Epithelial cell of esophagus (primary cell): Measurements from ENCODE around the gene RSF1.

Experiments
- DNase-seq: peaks from one replicate; pipeline ENCODE4 v3.0.0; 2010; ENCODE audit warnings: low read depth
- H3K4me3 ChIP-seq: 2 replicates; pipeline ENCODE4 v1.5.1; 2011; ENCODE audit warnings: mild to moderate bottlenecking, low read length, control low read depth
- TF ChIP-seq, protein P1 (sequence below): IDR thresholded peaks from 2 replicates; pipeline ENCODE4 v1.5.1; 2011; ENCODE audit warnings: low read depth, mild to moderate bottlenecking, low read length, control low read depth, inconsistent platforms; ENCODE audit not compliant: insufficient read depth; ENCODE audit errors: missing control alignments

RSF1 gene

DNA sequence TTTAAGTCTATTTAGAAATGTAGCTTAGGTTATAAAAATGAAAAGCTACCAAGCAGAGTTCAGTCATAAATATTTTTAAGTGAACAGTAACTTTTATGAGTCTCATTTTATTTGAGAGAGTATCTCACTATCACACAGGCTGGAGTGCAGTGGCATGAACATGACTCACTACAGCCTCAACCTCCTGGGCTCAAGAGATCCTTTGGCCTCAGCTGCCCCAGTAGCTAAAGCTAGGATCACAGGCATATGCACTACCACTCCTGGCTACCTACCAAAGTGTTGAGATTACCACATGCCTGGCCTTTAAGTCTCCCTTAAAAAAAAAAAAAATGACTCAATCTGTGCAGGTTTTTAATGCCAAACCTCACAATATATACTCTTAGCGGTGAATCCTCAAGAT is 148.3 kb downstream of the RSF1 start:
- no peak overlapping the region for H3K4me3 ChIP-seq
- TF ChIP-seq, protein P1, sequence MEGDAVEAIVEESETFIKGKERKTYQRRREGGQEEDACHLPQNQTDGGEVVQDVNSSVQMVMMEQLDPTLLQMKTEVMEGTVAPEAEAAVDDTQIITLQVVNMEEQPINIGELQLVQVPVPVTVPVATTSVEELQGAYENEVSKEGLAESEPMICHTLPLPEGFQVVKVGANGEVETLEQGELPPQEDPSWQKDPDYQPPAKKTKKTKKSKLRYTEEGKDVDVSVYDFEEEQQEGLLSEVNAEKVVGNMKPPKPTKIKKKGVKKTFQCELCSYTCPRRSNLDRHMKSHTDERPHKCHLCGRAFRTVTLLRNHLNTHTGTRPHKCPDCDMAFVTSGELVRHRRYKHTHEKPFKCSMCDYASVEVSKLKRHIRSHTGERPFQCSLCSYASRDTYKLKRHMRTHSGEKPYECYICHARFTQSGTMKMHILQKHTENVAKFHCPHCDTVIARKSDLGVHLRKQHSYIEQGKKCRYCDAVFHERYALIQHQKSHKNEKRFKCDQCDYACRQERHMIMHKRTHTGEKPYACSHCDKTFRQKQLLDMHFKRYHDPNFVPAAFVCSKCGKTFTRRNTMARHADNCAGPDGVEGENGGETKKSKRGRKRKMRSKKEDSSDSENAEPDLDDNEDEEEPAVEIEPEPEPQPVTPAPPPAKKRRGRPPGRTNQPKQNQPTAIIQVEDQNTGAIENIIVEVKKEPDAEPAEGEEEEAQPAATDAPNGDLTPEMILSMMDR: no peak
- no peak for DNase-seq

DNA sequence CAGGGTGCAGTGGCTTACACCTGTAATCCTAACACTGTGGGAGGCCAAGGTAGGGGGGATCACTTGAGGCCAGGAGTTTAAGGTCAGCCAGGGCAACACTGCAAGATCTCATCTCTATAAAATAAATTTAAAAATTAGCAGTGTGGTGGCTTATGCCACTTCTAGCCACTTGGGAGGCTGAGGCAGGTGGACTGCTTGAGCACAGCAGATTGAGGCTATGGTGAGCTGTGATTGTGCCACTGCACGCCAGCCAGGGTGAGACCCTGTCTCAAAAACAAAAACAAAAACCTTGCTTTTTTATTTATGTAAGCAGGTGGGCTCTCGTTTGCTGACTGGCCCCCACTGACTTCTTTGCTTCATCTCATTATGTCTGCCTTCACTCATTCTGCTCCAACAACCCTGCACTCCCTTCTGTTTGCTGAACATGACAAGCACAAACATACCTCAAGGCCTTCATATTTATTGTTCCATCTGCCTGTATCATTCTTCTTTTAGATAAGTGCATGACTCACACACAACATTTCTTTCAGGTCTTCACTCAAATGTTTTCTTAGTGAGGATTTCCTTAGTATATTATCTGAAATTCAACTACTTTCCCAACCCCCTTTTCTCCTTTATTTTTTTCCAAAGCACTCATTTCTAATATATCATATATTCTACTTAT is 150.5 kb downstream of the RSF1 start:
- DNase-seq: peak; percentile 14

DNA sequence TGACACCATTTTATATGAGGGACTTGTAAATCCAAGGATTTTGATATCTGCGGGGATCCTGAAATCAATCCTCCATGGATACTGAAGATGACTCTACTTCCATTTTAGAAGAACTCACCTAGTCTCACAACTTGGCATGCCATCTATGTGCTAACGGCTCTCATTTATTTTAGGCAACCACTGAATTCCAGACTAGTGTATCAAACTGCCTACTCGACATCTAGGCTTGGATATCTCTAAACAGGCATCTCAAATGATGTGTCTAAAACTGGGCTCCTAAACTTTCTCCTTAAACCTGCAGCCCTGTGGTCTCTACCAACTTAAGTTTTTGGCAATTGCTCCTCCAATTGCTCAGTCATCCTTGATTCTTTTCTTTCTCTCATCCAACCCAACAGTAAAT is 151.8 kb downstream of the RSF1 start:
- TF ChIP-seq, protein P1: no peak
- DNase-seq: no peak
- no peak overlapping the region for H3K4me3 ChIP-seq

More for the DNA sequence above, 150.5 kb downstream of the RSF1 start:
- H3K4me3 ChIP-seq: no peak overlapping the region
- TF ChIP-seq, protein P1: no peak

DNA sequence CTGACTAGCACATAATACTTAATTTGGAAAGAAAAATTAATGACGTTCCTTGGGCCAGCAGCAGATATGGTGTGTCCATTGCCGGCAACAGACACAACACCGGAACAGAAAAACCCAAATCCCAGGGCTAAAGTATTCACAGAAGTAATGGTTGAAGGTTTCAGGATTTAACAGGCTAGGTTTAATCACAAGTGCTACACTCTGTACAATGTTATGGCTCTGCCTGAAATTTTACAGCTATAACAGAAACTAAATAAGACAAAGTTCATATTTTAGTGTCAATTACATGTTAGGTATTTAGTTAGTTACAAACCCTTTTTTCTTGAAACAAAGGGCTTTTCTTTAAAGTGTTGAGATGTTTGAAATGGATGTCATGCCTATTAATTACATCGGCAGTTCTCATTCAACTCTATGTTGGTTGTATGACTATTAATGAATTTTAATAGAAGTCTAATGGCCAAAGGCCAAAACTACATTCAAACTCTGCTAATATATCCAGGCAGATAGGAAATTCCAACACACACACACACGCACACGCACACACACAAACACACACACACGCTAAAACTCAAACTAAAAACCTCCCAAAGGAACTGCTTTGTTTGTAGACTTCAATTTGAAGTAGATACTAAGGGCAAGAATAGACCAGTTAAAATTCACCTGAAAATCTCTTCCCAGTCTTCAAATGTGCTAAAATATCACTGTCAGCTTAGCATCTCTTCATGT is 155.1 kb downstream of the RSF1 start:
- TF ChIP-seq, protein P1: no peak
- DNase-seq: no peak
- no peak overlapping the region for H3K4me3 ChIP-seq

DNA sequence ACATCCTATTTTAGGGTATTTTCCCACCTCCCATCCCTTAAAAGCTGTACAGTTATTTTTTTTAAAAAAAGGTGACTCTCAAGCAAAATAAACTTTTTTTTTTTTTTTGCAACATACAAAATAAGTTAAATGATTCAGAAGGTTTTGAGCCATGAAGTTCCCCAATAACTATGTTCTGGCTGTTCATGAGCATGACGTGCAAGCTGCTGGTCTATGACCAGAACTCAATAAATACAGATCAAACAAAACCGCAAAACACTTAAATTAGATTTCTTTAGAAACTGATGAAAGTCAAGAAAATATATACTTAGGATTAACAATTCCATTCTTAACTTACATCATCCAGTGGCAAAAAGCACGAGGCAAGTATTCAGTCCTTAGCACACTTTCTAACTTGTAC is 158.9 kb downstream of the RSF1 start:
- no peak overlapping the region for H3K4me3 ChIP-seq
- DNase-seq: no peak
- TF ChIP-seq, protein P1: no peak

DNA sequence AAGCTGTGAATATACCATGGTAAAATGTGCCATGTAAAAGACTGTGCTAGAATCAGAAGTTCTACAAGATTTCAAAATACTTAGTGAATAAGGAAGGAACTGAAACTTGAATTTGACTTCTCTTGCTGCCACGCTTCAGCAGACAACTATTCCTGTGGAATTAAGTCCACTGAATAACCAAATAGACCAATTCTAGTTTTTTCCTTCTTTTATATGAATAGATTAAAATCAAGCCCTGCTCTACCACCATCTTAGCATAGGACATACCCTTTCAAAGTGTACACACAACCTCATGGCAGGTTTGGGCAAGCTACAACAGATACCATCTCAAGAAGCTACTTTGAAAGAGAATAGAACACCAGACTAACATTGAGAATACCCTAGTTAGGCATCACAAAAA is 159.6 kb downstream of the RSF1 start:
- no peak overlapping the region for H3K4me3 ChIP-seq
- TF ChIP-seq, protein P1: no peak
- peak; percentile 56 for DNase-seq
